ENCODE data around the gene WDR7.

GRCh38 chr18:57038395-57038794 is 387.2 kb downstream of the WDR7 start:
- TF ChIP-seq RNF2 (IDR thresholded peaks at IDR 0.05) (no peak), CTCF (IDR thresholded peaks at IDR 0.05 in 2 of 3, conservative IDR thresholded peaks at IDR 0.05 in 1 of 3; ENCODE audit: insufficient read depth in 2 of 3, low read depth in 1 of 3, low read length in 3 of 3) (no peak), PRDM10 (IDR thresholded peaks at IDR 0.05; ENCODE audit: partially characterized antibody) (no peak), POLR2A (conservative IDR thresholded peaks at IDR 0.05) (no peak)

Measured in K562 (cell line).